ENCODE results near the gene KRTAP10-3. TPM values are rescaled to one million over a fixed set of nuclear protein-coding genes. Genes with fewer than 3 reads are reported as not detected.
"Not testable (repeated sequence)": the region's sequence is repeated elsewhere in the genome, so short reads cannot be mapped to it uniquely, and the experiment has no call there.

Gene KRTAP10-3
- total and polyA plus RNA-seq, 8 donors = not detected

- H3K4me3 ChIP-seq = no peak overlapping the region
- no peak overlapping the region for H3K27ac ChIP-seq
- ATAC-seq = no peak
- peak in 1 of 6 donors; percentile 45 for DNase-seq
- FAIRE-seq = no peak
- no peaks in the 10 kb centered on the region for H3K36me3 ChIP-seq
- peaks cover 0 to 4% (median 0%) of the 10 kb centered on the region in 4 donors for H3K27me3 ChIP-seq
- 53 to 69% methylated on average over 23 of the region's 23 CpGs for WGBS, 2 donors
- H3K9me3 ChIP-seq = no peaks in the 10 kb centered on the region
- intact Hi-C loops (cut with DNase I) = no loop called here
- TF ChIP-seq CTCF (IDR thresholded peaks at IDR 0.05) = no peak
- H3K4me1 ChIP-seq = no peaks in the 10 kb centered on the region
Observed at GRCh38 chr21:44601596-44602462, 43.2 kb upstream of the KRTAP10-3 start.

DNA sequence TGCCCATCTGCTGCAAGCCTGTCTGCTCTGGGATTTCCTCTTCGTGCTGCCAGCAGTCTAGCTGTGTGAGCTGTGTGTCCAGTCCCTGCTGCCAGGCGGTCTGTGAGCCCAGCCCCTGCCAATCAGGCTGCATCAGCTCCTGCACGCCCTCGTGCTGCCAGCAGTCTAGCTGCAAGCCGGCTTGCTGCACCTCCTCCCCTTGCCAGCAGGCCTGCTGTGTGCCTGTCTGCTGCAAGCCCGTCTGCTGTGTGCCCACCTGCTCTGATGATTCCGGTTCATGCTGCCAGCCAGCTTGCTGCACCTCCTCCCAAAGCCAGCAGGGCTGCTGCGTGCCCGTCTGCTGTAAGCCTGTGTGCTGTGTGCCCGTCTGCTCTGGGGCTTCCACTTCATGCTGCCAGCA, 42.5 kb upstream of the KRTAP10-3 start:
- DNase-seq = peak in 1 of 6 donors; percentile 39
- H3K36me3 ChIP-seq; H3K9me3 ChIP-seq; ATAC-seq; H3K4me3 ChIP-seq; H3K27me3 ChIP-seq; H3K27ac ChIP-seq; FAIRE-seq; intact Hi-C loops (cut with DNase I); H3K4me1 ChIP-seq: not testable (repeated sequence)
- WGBS, 2 donors = 45 to 71% methylated on average over 9 to 10 of the region's 10 CpGs

GRCh38 chr21:44600118-44600978, 41.8 kb upstream of the KRTAP10-3 start, which contains the start of gene KRTAP10-7:
KRTAP10-7 (plus strand) TSS chr21:44600597; CDS start chr21:44600622, 25 bp downstream.
- H3K9me3 ChIP-seq; H3K27me3 ChIP-seq; H3K4me3 ChIP-seq; intact Hi-C loops (cut with DNase I); H3K27ac ChIP-seq; H3K4me1 ChIP-seq; ATAC-seq; FAIRE-seq; DNase-seq; H3K36me3 ChIP-seq: not testable (repeated sequence)
- 45 to 55% methylated on average over 19 to 23 of the region's 23 CpGs for WGBS, 2 donors

- ATAC-seq (no peak), DNase-seq (no peak), FAIRE-seq (no peak)
- Histone ChIP-seq H3K9me3 (no peaks in the 10 kb centered on the region), H3K4me3 (no peak overlapping the region), H3K27ac (no peak overlapping the region), H3K36me3 (no peaks in the 10 kb centered on the region), H3K4me1 (no peaks in the 10 kb centered on the region), H3K27me3 (peaks cover 0 to 4% (median 0%) of the 10 kb centered on the region in 4 donors)
- 71 to 76% methylated on average over 8 of the region's 8 CpGs for WGBS, 2 donors
- no peak for TF ChIP-seq CTCF (IDR thresholded peaks at IDR 0.05)
- intact Hi-C loops (cut with DNase I) = no loop called here
Observed at GRCh38 chr21:44599264-44600029, 40.9 kb upstream of the KRTAP10-3 start.

GRCh38 chr21:44598061-44598460, 39.5 kb upstream of the KRTAP10-3 start:
- no peak for ATAC-seq
- Histone ChIP-seq H3K36me3 (no peaks in the 10 kb centered on the region), H3K27ac (no peak overlapping the region), H3K9me3 (no peaks in the 10 kb centered on the region), H3K4me3 (no peak overlapping the region), H3K27me3 (no peaks in the 10 kb centered on the region), H3K4me1 (no peaks in the 10 kb centered on the region)
- FAIRE-seq = no peak
- intact Hi-C loops (cut with DNase I) = no loop called here
- no peak for TF ChIP-seq CTCF (IDR thresholded peaks at IDR 0.05)
- no peak for DNase-seq
- 59 to 62% methylated on average over 11 of the region's 11 CpGs for WGBS, 2 donors

All from pancreas (tissue), 10 donors.